IPS-20b (cell line): Measurements from ENCODE around the gene NPDC1.

Experiments
- H3K27ac ChIP-seq: one replicate; pipeline ENCODE4 v1.5.1; 2013; ENCODE audit warnings: low read length
- H3K27me3 ChIP-seq: 2 replicates; pipeline ENCODE4 v1.6.1; 2013; ENCODE audit warnings: mild to moderate bottlenecking, low read length, inconsistent platforms; ENCODE audit not compliant: insufficient read depth
- H3K36me3 ChIP-seq: 2 replicates; pipeline ENCODE4 v1.6.1; 2013; ENCODE audit warnings: low read depth, mild to moderate bottlenecking, inconsistent platforms, low read length, moderate library complexity; ENCODE audit not compliant: insufficient read depth
- H3K4me1 ChIP-seq: 2 replicates; pipeline ENCODE4 v1.6.1; 2013; ENCODE audit warnings: mild to moderate bottlenecking, control low read depth, inconsistent platforms, low read length, moderate library complexity; ENCODE audit not compliant: insufficient read depth
- H3K4me3 ChIP-seq: 2 replicates; pipeline ENCODE4 v1.5.1; 2013; ENCODE audit warnings: mild to moderate bottlenecking, low read length, inconsistent platforms
- H3K9ac ChIP-seq: 2 replicates; pipeline ENCODE4 v1.6.1; 2013; ENCODE audit warnings: low read depth, mild to moderate bottlenecking, inconsistent platforms, low read length, moderate library complexity
- H3K9me3 ChIP-seq: 2 replicates; pipeline ENCODE4 v1.6.1; 2013; ENCODE audit warnings: mild to moderate bottlenecking, low read depth, low read length, inconsistent platforms; ENCODE audit not compliant: insufficient read depth

The NPDC1 gene

GRCh38 chr9:136996361-136997292 is 49.4 kb downstream of the NPDC1 start, which contains the start of gene CLIC3:
TSS of gene CLIC3 (minus strand) at chr9:136996568. CDS start at chr9:136996543, 25 bp downstream.
- no peak within 1 kb of the TSS for H3K27ac ChIP-seq
- H3K9me3 ChIP-seq: no peaks in the 10 kb centered on the region
- peak within 1 kb of the TSS; percentile 61 for H3K4me3 ChIP-seq
- peak within 1 kb of the TSS; percentile 25; the same call in 1 of the 2 replicates for H3K9ac ChIP-seq
- peaks cover under 1% of the 10 kb centered on the region; the same call in 1 of the 2 replicates for H3K27me3 ChIP-seq
- H3K36me3 ChIP-seq: peaks cover 5% of the 10 kb centered on the region; the same call in 1 of the 2 replicates
- H3K4me1 ChIP-seq: no peaks in the 10 kb centered on the region; the same call in 1 of the 2 replicates

- Histone ChIP-seq H3K9ac (no peak overlapping the region), H3K4me3 (no peak overlapping the region), H3K4me1 (no peaks in the 10 kb centered on the region; the same call in 1 of the 2 replicates), H3K27me3 (peaks cover 8% of the 10 kb centered on the region), H3K36me3 (peaks cover 5% of the 10 kb centered on the region; the same call in 1 of the 2 replicates), H3K27ac (no peak overlapping the region), H3K9me3 (no peaks in the 10 kb centered on the region)
Observed at GRCh38 chr9:136995772-136996311, 50.1 kb downstream of the NPDC1 start.

- Histone ChIP-seq H3K27me3 (peaks cover 13% of the 10 kb centered on the region), H3K36me3 (peaks cover 5% of the 10 kb centered on the region; the same call in 1 of the 2 replicates), H3K9ac (no peak overlapping the region), H3K9me3 (no peaks in the 10 kb centered on the region), H3K4me1 (no peaks in the 10 kb centered on the region; the same call in 1 of the 2 replicates), H3K27ac (no peak overlapping the region), H3K4me3 (no peak overlapping the region)
Observed at GRCh38 chr9:136995362-136995761, 50.6 kb downstream of the NPDC1 start.

- Histone ChIP-seq H3K27me3 (peaks cover 16% of the 10 kb centered on the region), H3K36me3 (peaks cover 5% of the 10 kb centered on the region; the same call in 1 of the 2 replicates), H3K9me3 (no peaks in the 10 kb centered on the region), H3K4me1 (no peaks in the 10 kb centered on the region; the same call in 1 of the 2 replicates), H3K27ac (no peak overlapping the region), H3K9ac (no peak overlapping the region), H3K4me3 (no peak overlapping the region)
Observed at GRCh38 chr9:136994888-136995230, 51.1 kb downstream of the NPDC1 start.

- Histone ChIP-seq H3K9ac (no peak overlapping the region), H3K9me3 (no peaks in the 10 kb centered on the region), H3K4me3 (no peak overlapping the region), H3K4me1 (no peaks in the 10 kb centered on the region; the same call in 1 of the 2 replicates), H3K27ac (no peak overlapping the region), H3K36me3 (peaks cover 5% of the 10 kb centered on the region; the same call in 1 of the 2 replicates), H3K27me3 (peaks cover 16% of the 10 kb centered on the region)
Observed at GRCh38 chr9:136994180-136994887, 51.6 kb downstream of the NPDC1 start.

GRCh38 chr9:136992819-136993369 is 53.1 kb downstream of the NPDC1 start:
- no peaks in the 10 kb centered on the region for H3K9me3 ChIP-seq
- peak overlapping the region; percentile 88 for H3K4me3 ChIP-seq
- no peak overlapping the region for H3K27ac ChIP-seq
- peaks cover 16% of the 10 kb centered on the region for H3K27me3 ChIP-seq
- peak overlapping the region; percentile 83 for H3K9ac ChIP-seq
- H3K36me3 ChIP-seq: peaks cover 5% of the 10 kb centered on the region; the same call in 1 of the 2 replicates
- H3K4me1 ChIP-seq: no peaks in the 10 kb centered on the region; the same call in 1 of the 2 replicates

- no peaks in the 10 kb centered on the region; the same call in 1 of the 2 replicates for H3K4me1 ChIP-seq
- H3K4me3 ChIP-seq: peak within 1 kb of the TSS; percentile 88
- H3K27ac ChIP-seq: no peak within 1 kb of the TSS
- H3K36me3 ChIP-seq: peaks cover 5% of the 10 kb centered on the region; the same call in 1 of the 2 replicates
- peak within 1 kb of the TSS; percentile 83 for H3K9ac ChIP-seq
- no peaks in the 10 kb centered on the region for H3K9me3 ChIP-seq
- peaks cover 16% of the 10 kb centered on the region for H3K27me3 ChIP-seq
Observed at GRCh38 chr9:136991993-136992818, 53.8 kb downstream of the NPDC1 start, which contains the start of gene PAXX. TSS of gene PAXX (plus strand) at chr9:136992422. CDS start at chr9:136992444, 22 bp downstream.

GRCh38 chr9:136990242-136990911 is 55.6 kb downstream of the NPDC1 start:
- H3K27ac ChIP-seq: no peak overlapping the region
- peaks cover 5% of the 10 kb centered on the region; the same call in 1 of the 2 replicates for H3K36me3 ChIP-seq
- no peak overlapping the region for H3K9ac ChIP-seq
- no peaks in the 10 kb centered on the region for H3K4me1 ChIP-seq
- H3K27me3 ChIP-seq: peaks cover 32% of the 10 kb centered on the region
- no peaks in the 10 kb centered on the region for H3K9me3 ChIP-seq
- H3K4me3 ChIP-seq: no peak overlapping the region
